CD4-positive, alpha-beta memory T cell (primary cell): ENCODE measurements around the gene SAMD4A. TPM values are rescaled to one million over a fixed set of nuclear protein-coding genes. Genes with fewer than 3 reads are reported as not detected.

Experiments used
- CTCF ChIA-PET: fragments of 350-600 bp; sonication (Branson Sonifier 250); formaldehyde crosslinking; loops from one replicate; lab custom pipeline; 2021; ENCODE audit warnings: inconsistent platforms; ENCODE audit not compliant: partially characterized antibody; lab: Charles Lee
- POLR2A ChIA-PET: fragments of 350-600 bp; sonication (Branson Sonifier 250); formaldehyde crosslinking; loops from one replicate; lab custom pipeline; 2021; ENCODE audit not compliant: partially characterized antibody; lab: Charles Lee
- DNase-seq, 5 donors: peaks; one replicate each; pipeline versions ENCODE4 v3.0.0 to v3.0.0-alpha.2; 2020 to 2022; ENCODE audit warnings: mixed read lengths in 1 of 5
- H3K27ac ChIP-seq: one replicate; pipeline ENCODE4 v1.7.0; 2013; ENCODE audit warnings: low read depth, low read length
- H3K27me3 ChIP-seq: 2 replicates; pipeline ENCODE4 v1.7.0; 2013; ENCODE audit warnings: mild to moderate bottlenecking, low read length, moderate library complexity; ENCODE audit not compliant: insufficient read depth
- H3K36me3 ChIP-seq: 2 replicates; pipeline ENCODE4 v1.7.0; 2013; ENCODE audit warnings: mild to moderate bottlenecking, low read length, moderate library complexity; ENCODE audit not compliant: insufficient read depth
- H3K4me1 ChIP-seq: 2 replicates; pipeline ENCODE4 v1.7.0; 2013; ENCODE audit warnings: mild to moderate bottlenecking, low read length, moderate library complexity; ENCODE audit not compliant: insufficient read depth
- H3K4me3 ChIP-seq, 2 donors: one replicate each; pipeline ENCODE4 v1.7.0; 2013; ENCODE audit warnings: low read length in 2 of 2, mild to moderate bottlenecking in 1 of 2
- H3K9me3 ChIP-seq, 2 donors: one replicate each; pipeline ENCODE4 v1.7.0; 2013; ENCODE audit warnings: low read length in 2 of 2, control low read depth in 1 of 2; ENCODE audit not compliant: control insufficient read depth in 1 of 2
- H3K27ac Mint-ChIP-seq, 7 donors: one replicate each; pipeline ENCODE4 v1.8.0; 2020 to 2021; ENCODE audit warnings: mixed read lengths in 7 of 7, mild to moderate bottlenecking in 6 of 7, inconsistent platforms in 3 of 7, moderate library complexity in 3 of 7
- H3K27me3 Mint-ChIP-seq, 2 donors: one replicate each; pipeline ENCODE4 v1.8.0; 2020 to 2021; ENCODE audit warnings: mixed read lengths in 2 of 2
- H3K36me3 Mint-ChIP-seq, 2 donors: one replicate each; pipeline ENCODE4 v1.8.0; 2020 to 2021; ENCODE audit warnings: mixed read lengths in 2 of 2, inconsistent platforms in 1 of 2, mild to moderate bottlenecking in 1 of 2
- H3K4me1 Mint-ChIP-seq, 4 donors: one replicate each; pipeline ENCODE4 v1.8.0; 2020 to 2021; ENCODE audit warnings: mixed read lengths in 4 of 4, mild to moderate bottlenecking in 1 of 4
- H3K4me3 Mint-ChIP-seq, 8 donors: one replicate each; pipeline ENCODE4 v1.8.0; 2020 to 2021; ENCODE audit warnings: mixed read lengths in 8 of 8, mild to moderate bottlenecking in 7 of 8, moderate library complexity in 6 of 8, inconsistent platforms in 3 of 8
- H3K9me3 Mint-ChIP-seq, 8 donors: one replicate each; pipeline ENCODE4 v1.8.0; 2020 to 2021; ENCODE audit warnings: mixed read lengths in 8 of 8, mild to moderate bottlenecking in 5 of 8, inconsistent platforms in 3 of 8, moderate library complexity in 1 of 8
- intact Hi-C: fragments of 100-400 bp; cut with micrococcal nuclease; formaldehyde crosslinking; loops from one replicate; pipeline ENCODE4 v1.15.1; 2023
- polyA plus RNA-seq, 2 donors: library from polyadenylated mRNA; unstranded; fragments of 300-500 nt; fragmentation: Illumina TruSeq; gene quantifications; one replicate each; pipeline ENCODE4 v1.2.3, GENCODE V29; 2021
- total RNA-seq, 2 experiments: library from RNA; stranded (reverse); gene quantifications; one replicate each; pipeline ENCODE4 v1.2.3, GENCODE V29; 2021

Gene SAMD4A
- total and polyA plus RNA-seq, 4 experiments from 2014 or later = 0.72 to 1.4 (median 0.93) TPM; not detected in 1

- no peak overlapping the region for H3K4me3 Mint-ChIP-seq
- ChIA-PET CTCF (interaction anchor here (3.9 kb wide), 1 partner anchor 14 kb away, joined by 28 read pairs; no protein-coding TSS in a partner anchor), POLR2A (no interaction called here)
- no peaks in the 10 kb centered on the region for H3K36me3 Mint-ChIP-seq
- H3K27me3 Mint-ChIP-seq = no peaks in the 10 kb centered on the region
- H3K4me1 ChIP-seq = peaks cover 14% of the 10 kb centered on the region
- intact Hi-C loops = no loop called here
- DNase-seq = no peak
- no peak overlapping the region for H3K27ac Mint-ChIP-seq
- no peaks in the 10 kb centered on the region for H3K9me3 Mint-ChIP-seq
- H3K4me3 ChIP-seq = no peak overlapping the region
- H3K9me3 ChIP-seq = no peaks in the 10 kb centered on the region
- no peak overlapping the region for H3K27ac ChIP-seq
- no peaks in the 10 kb centered on the region for H3K36me3 ChIP-seq
- peaks cover 14 to 18% (median 16%) of the 10 kb centered on the region in 4 donors for H3K4me1 Mint-ChIP-seq
- no peaks in the 10 kb centered on the region for H3K27me3 ChIP-seq
Measured at GRCh38 chr14:54759982-54760585, 193.2 kb downstream of the SAMD4A start.

- Histone ChIP-seq H3K27ac (no peak overlapping the region), H3K4me1 (peaks cover 14% of the 10 kb centered on the region), H3K27me3 (no peaks in the 10 kb centered on the region), H3K36me3 (no peaks in the 10 kb centered on the region), H3K4me3 (no peak overlapping the region), H3K9me3 (no peaks in the 10 kb centered on the region)
- POLR2A ChIA-PET = no interaction called here
- H3K27ac Mint-ChIP-seq = no peak overlapping the region
- H3K27me3 Mint-ChIP-seq = no peaks in the 10 kb centered on the region
- CTCF ChIA-PET = interaction anchor here (1.1 to 3.9 kb wide), 3 partner anchors 13 to 197 kb away, joined by 3 to 28 read pairs (median 3); no protein-coding TSS in a partner anchor
- no peak overlapping the region for H3K4me3 Mint-ChIP-seq
- intact Hi-C loops = no loop called here
- H3K4me1 Mint-ChIP-seq = peaks cover 14 to 18% (median 16%) of the 10 kb centered on the region in 4 donors
- H3K9me3 Mint-ChIP-seq = no peaks in the 10 kb centered on the region
- no peak for DNase-seq
- H3K36me3 Mint-ChIP-seq = no peaks in the 10 kb centered on the region
Measured at GRCh38 chr14:54760866-54761575, 194.1 kb downstream of the SAMD4A start.

GRCh38 chr14:54761835-54762234 lies 194.9 kb downstream of the SAMD4A start:
- H3K27ac Mint-ChIP-seq = no peak overlapping the region
- H3K4me3 Mint-ChIP-seq = no peak overlapping the region
- intact Hi-C loops = no loop called here
- H3K27me3 Mint-ChIP-seq = no peaks in the 10 kb centered on the region
- Histone ChIP-seq H3K9me3 (no peaks in the 10 kb centered on the region), H3K27ac (no peak overlapping the region), H3K4me1 (peaks cover 10% of the 10 kb centered on the region), H3K4me3 (no peak overlapping the region), H3K27me3 (no peaks in the 10 kb centered on the region), H3K36me3 (no peaks in the 10 kb centered on the region)
- ChIA-PET CTCF (interaction anchor here (1.4 to 3.9 kb wide), 2 partner anchors 12 to 18 kb away, joined by 3 to 28 read pairs; no protein-coding TSS in a partner anchor), POLR2A (no interaction called here)
- peaks cover 9 to 11% (median 11%) of the 10 kb centered on the region in 4 donors for H3K4me1 Mint-ChIP-seq
- no peaks in the 10 kb centered on the region for H3K9me3 Mint-ChIP-seq
- DNase-seq = no peak
- H3K36me3 Mint-ChIP-seq = no peaks in the 10 kb centered on the region

- CTCF ChIA-PET = interaction anchor here (1.4 to 3.9 kb wide), 2 partner anchors 11 to 19 kb away, joined by 3 to 28 read pairs; no protein-coding TSS in a partner anchor
- no peak overlapping the region for H3K27ac ChIP-seq
- Mint-ChIP-seq H3K27ac (peak overlapping the region in 2 of 7 donors; percentile 29 to 36), H3K27me3 (no peaks in the 10 kb centered on the region), H3K4me3 (no peak overlapping the region), H3K4me1 (peaks cover 6 to 7% (median 6%) of the 10 kb centered on the region in 4 donors), H3K9me3 (no peaks in the 10 kb centered on the region), H3K36me3 (no peaks in the 10 kb centered on the region)
- intact Hi-C loops = no loop called here
- H3K9me3 ChIP-seq = no peaks in the 10 kb centered on the region
- no peak overlapping the region for H3K4me3 ChIP-seq
- H3K27me3 ChIP-seq = no peaks in the 10 kb centered on the region
- no peak for DNase-seq
- no peaks in the 10 kb centered on the region for H3K36me3 ChIP-seq
- POLR2A ChIA-PET = no interaction called here
- H3K4me1 ChIP-seq = peaks cover 5% of the 10 kb centered on the region
Measured at GRCh38 chr14:54762296-54762695, 195.4 kb downstream of the SAMD4A start.

GRCh38 chr14:54763761-54764160 lies 196.8 kb downstream of the SAMD4A start:
- no peak overlapping the region for H3K27ac ChIP-seq
- H3K4me3 ChIP-seq = no peak overlapping the region
- Mint-ChIP-seq H3K27ac (no peak overlapping the region), H3K9me3 (no peaks in the 10 kb centered on the region), H3K4me3 (no peak overlapping the region), H3K27me3 (no peaks in the 10 kb centered on the region), H3K36me3 (no peaks in the 10 kb centered on the region), H3K4me1 (no peaks in the 10 kb centered on the region)
- H3K9me3 ChIP-seq = no peaks in the 10 kb centered on the region
- POLR2A ChIA-PET = no interaction called here
- CTCF ChIA-PET = interaction anchor here (0.5 to 2.5 kb wide), 3 partner anchors 10 to 200 kb away, joined by 3 to 13 read pairs (median 3); no protein-coding TSS in a partner anchor
- no peaks in the 10 kb centered on the region for H3K4me1 ChIP-seq
- H3K27me3 ChIP-seq = no peaks in the 10 kb centered on the region
- intact Hi-C loops = no loop called here
- H3K36me3 ChIP-seq = no peaks in the 10 kb centered on the region
- DNase-seq = no peak

GRCh38 chr14:54766276-54767138 lies 199.6 kb downstream of the SAMD4A start:
- CTCF ChIA-PET = interaction anchor here (1.2 kb wide), 1 partner anchor 202 kb away, joined by 5 read pairs; no protein-coding TSS in a partner anchor
- no peak overlapping the region for H3K4me3 Mint-ChIP-seq
- H3K36me3 ChIP-seq = no peaks in the 10 kb centered on the region
- no peaks in the 10 kb centered on the region for H3K36me3 Mint-ChIP-seq
- no peak overlapping the region for H3K27ac ChIP-seq
- no peaks in the 10 kb centered on the region for H3K4me1 ChIP-seq
- no peaks in the 10 kb centered on the region for H3K9me3 ChIP-seq
- no peaks in the 10 kb centered on the region for H3K4me1 Mint-ChIP-seq
- H3K27me3 Mint-ChIP-seq = no peaks in the 10 kb centered on the region
- H3K27me3 ChIP-seq = no peaks in the 10 kb centered on the region
- no peak overlapping the region for H3K4me3 ChIP-seq
- intact Hi-C loops = no loop called here
- no peak for DNase-seq
- POLR2A ChIA-PET = no interaction called here
- H3K9me3 Mint-ChIP-seq = no peaks in the 10 kb centered on the region
- peak overlapping the region in 1 of 7 donors; percentile 37 for H3K27ac Mint-ChIP-seq

GRCh38 chr14:54767139-54767431 lies 200.2 kb downstream of the SAMD4A start:
- Histone ChIP-seq H3K4me1 (no peaks in the 10 kb centered on the region), H3K9me3 (no peaks in the 10 kb centered on the region), H3K4me3 (no peak overlapping the region), H3K27ac (no peak overlapping the region), H3K27me3 (no peaks in the 10 kb centered on the region), H3K36me3 (no peaks in the 10 kb centered on the region)
- Mint-ChIP-seq H3K36me3 (no peaks in the 10 kb centered on the region), H3K27me3 (no peaks in the 10 kb centered on the region), H3K27ac (no peak overlapping the region), H3K4me1 (no peaks in the 10 kb centered on the region), H3K4me3 (no peak overlapping the region), H3K9me3 (no peaks in the 10 kb centered on the region)
- intact Hi-C loops = no loop called here
- DNase-seq = no peak
- ChIA-PET CTCF (interaction anchor here (1.2 kb wide), 1 partner anchor 203 kb away, joined by 5 read pairs; no protein-coding TSS in a partner anchor), POLR2A (no interaction called here)
